ENCODE measurements around the gene GYPC.

Gene GYPC

GRCh38 chr2:126729896-126730295 lies 73.9 kb downstream of the GYPC start:
- no peak for DNase-seq

- no peak for DNase-seq
Measured at GRCh38 chr2:126730655-126731054, 74.7 kb downstream of the GYPC start.

- DNase-seq: no peak
Measured at GRCh38 chr2:126731353-126731752, 75.4 kb downstream of the GYPC start.

GRCh38 chr2:126732682-126733245 lies 76.8 kb downstream of the GYPC start:
- no peak for DNase-seq

GRCh38 chr2:126733795-126734194 lies 77.8 kb downstream of the GYPC start:
- no peak for DNase-seq

GRCh38 chr2:126736133-126736874 lies 80.3 kb downstream of the GYPC start:
- no peak for DNase-seq

GRCh38 chr2:126739141-126739540 lies 83.2 kb downstream of the GYPC start:
- no peak for DNase-seq

GRCh38 chr2:126744640-126745039 lies 88.7 kb downstream of the GYPC start:
- no peak for DNase-seq
